ENCODE results near the gene SSX4B.
"Not testable (repeated sequence)": the region's sequence is repeated elsewhere in the genome, so short reads cannot be mapped to it uniquely, and the experiment has no call there.

GRCh38 chrX:48430166-48430565 lies 18.4 kb upstream of the SSX4B start:
- not testable (repeated sequence) for TF ChIP-seq CTCF, POLR2A (IDR thresholded peaks at IDR 0.05)

All from transverse colon (tissue), 3 donors.